OCI-LY1 (cell line): ENCODE measurements around the gene OSTF1.

Source experiments
- H2AFZ ChIP-seq: fragments of 200-600 bp; sonication (generic), shearing (Covaris generic); 2 replicates; pipeline ENCODE4 v1.6.0; 2014; ENCODE audit warnings: antibody characterized with exemption, mild to moderate bottlenecking, low read length
- H3F3A ChIP-seq: fragments of 200-600 bp; sonication (generic), shearing (Covaris generic); 2 replicates; pipeline ENCODE4 v1.6.0; 2014; ENCODE audit warnings: mild to moderate bottlenecking, antibody characterized with exemption, low read length, moderate library complexity; ENCODE audit not compliant: insufficient read depth
- H3K27ac ChIP-seq: fragments of 200-600 bp; sonication (generic); 2 replicates; pipeline ENCODE4 v1.5.1; 2014; ENCODE audit warnings: low read length, mixed run types, mild to moderate bottlenecking, low read depth; ENCODE audit not compliant: poor library complexity, severe bottlenecking
- H3K27me3 ChIP-seq: fragments of 200-600 bp; sonication (generic); 2 replicates; pipeline ENCODE4 v1.6.0; 2014; ENCODE audit warnings: antibody characterized with exemption, mild to moderate bottlenecking, low read length, moderate library complexity; ENCODE audit not compliant: insufficient read depth
- H3K36me3 ChIP-seq: fragments of 200-600 bp; sonication (generic); 2 replicates; pipeline ENCODE4 v1.6.1; 2014; ENCODE audit warnings: mild to moderate bottlenecking, antibody characterized with exemption, low read length, moderate library complexity, mixed read lengths; ENCODE audit not compliant: insufficient read depth
- H3K4me1 ChIP-seq: fragments of 200-600 bp; sonication (generic); 2 replicates; pipeline ENCODE4 v1.5.1; 2014; ENCODE audit warnings: mild to moderate bottlenecking, low read length, moderate library complexity; ENCODE audit not compliant: insufficient read depth, severe bottlenecking
- H3K4me2 ChIP-seq: fragments of 200-600 bp; sonication (generic), shearing (Covaris generic); 2 replicates; pipeline ENCODE4 v1.6.1; 2014; ENCODE audit warnings: low read length
- H3K4me3 ChIP-seq: fragments of 200-600 bp; sonication (generic); 2 replicates; pipeline ENCODE4 v1.5.1; 2014; ENCODE audit warnings: low read length, low read depth, mild to moderate bottlenecking, mixed read lengths; ENCODE audit not compliant: poor library complexity, severe bottlenecking
- H3K79me2 ChIP-seq: fragments of 200-600 bp; shearing (Covaris generic); 2 replicates; pipeline ENCODE4 v1.6.1; 2016; ENCODE audit warnings: mixed run types, low read length, mixed read lengths; ENCODE audit not compliant: insufficient read depth
- H3K9ac ChIP-seq: fragments of 200-600 bp; sonication (generic), shearing (Covaris generic); 2 replicates; pipeline ENCODE4 v1.6.1; 2014; ENCODE audit warnings: mild to moderate bottlenecking, low read length, mixed read lengths
- H3K9me2 ChIP-seq: fragments of 200-600 bp; sonication (generic), shearing (Covaris generic); 2 replicates; pipeline ENCODE4 v1.6.1; 2014; ENCODE audit warnings: low read depth, mild to moderate bottlenecking, low read length, mixed read lengths
- H3K9me3 ChIP-seq: fragments of 200-600 bp; shearing (Covaris generic); 2 replicates; pipeline ENCODE4 v1.6.1; 2014; ENCODE audit warnings: low read length, mixed read lengths
- H4K20me1 ChIP-seq: fragments of 200-600 bp; sonication (generic), shearing (Covaris generic); 2 replicates; pipeline ENCODE4 v1.6.0; 2016; ENCODE audit warnings: mild to moderate bottlenecking, low read length; ENCODE audit not compliant: insufficient read depth
- EZH2 ChIP-seq: fragments of 200-600 bp; sonication (generic), shearing (Covaris generic); IDR thresholded peaks from 2 replicates; pipeline ENCODE4 v1.8.0; 2017; ENCODE audit warnings: borderline replicate concordance, mixed run types, mild to moderate bottlenecking, antibody characterized with exemption, low read length, moderate library complexity, mixed read lengths
- TF ChIP-seq, protein P1 (sequence below): fragments of 200-600 bp; sonication (generic), shearing (Covaris generic); IDR thresholded peaks from 2 replicates; pipeline ENCODE4 v1.5.1; 2017; ENCODE audit warnings: mild to moderate bottlenecking, antibody characterized with exemption, low read length, moderate library complexity, mixed read lengths

The OSTF1 gene

DNA sequence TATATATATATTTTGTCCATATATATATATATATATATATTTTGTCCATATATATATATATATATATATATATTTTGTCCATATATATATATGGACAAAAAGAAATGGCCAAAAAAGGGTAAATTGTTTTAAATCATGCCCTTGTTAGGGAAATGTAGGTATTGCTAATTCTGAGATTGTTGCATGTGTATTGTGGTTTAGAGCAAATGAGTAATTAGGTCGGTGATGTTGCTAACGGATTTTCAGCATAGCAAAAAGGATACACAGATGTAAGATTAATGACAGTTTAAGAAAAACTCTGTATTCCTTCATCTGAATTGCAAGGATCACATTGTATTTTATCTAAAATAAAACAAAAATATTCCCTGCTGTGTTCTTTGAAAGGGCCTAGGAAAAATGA is 40.2 kb downstream of the OSTF1 start:
- no peaks in the 10 kb centered on the region for H3K79me2 ChIP-seq
- no peaks in the 10 kb centered on the region for H3K9me2 ChIP-seq
- H3K4me3 ChIP-seq, result no peak overlapping the region
- H3K27ac ChIP-seq, result no peak overlapping the region
- no peak overlapping the region for H3K4me2 ChIP-seq
- no peak overlapping the region for H3K9ac ChIP-seq
- H3K27me3 ChIP-seq, result no peaks in the 10 kb centered on the region
- no peaks in the 10 kb centered on the region for H3F3A ChIP-seq
- no peak for TF ChIP-seq EZH2
- TF ChIP-seq, protein P1, sequence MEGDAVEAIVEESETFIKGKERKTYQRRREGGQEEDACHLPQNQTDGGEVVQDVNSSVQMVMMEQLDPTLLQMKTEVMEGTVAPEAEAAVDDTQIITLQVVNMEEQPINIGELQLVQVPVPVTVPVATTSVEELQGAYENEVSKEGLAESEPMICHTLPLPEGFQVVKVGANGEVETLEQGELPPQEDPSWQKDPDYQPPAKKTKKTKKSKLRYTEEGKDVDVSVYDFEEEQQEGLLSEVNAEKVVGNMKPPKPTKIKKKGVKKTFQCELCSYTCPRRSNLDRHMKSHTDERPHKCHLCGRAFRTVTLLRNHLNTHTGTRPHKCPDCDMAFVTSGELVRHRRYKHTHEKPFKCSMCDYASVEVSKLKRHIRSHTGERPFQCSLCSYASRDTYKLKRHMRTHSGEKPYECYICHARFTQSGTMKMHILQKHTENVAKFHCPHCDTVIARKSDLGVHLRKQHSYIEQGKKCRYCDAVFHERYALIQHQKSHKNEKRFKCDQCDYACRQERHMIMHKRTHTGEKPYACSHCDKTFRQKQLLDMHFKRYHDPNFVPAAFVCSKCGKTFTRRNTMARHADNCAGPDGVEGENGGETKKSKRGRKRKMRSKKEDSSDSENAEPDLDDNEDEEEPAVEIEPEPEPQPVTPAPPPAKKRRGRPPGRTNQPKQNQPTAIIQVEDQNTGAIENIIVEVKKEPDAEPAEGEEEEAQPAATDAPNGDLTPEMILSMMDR, result no peak
- no peaks in the 10 kb centered on the region for H4K20me1 ChIP-seq
- H2AFZ ChIP-seq, result no peak overlapping the region
- H3K9me3 ChIP-seq, result no peaks in the 10 kb centered on the region
- H3K4me1 ChIP-seq, result no peaks in the 10 kb centered on the region
- peaks cover 47% of the 10 kb centered on the region for H3K36me3 ChIP-seq

DNA sequence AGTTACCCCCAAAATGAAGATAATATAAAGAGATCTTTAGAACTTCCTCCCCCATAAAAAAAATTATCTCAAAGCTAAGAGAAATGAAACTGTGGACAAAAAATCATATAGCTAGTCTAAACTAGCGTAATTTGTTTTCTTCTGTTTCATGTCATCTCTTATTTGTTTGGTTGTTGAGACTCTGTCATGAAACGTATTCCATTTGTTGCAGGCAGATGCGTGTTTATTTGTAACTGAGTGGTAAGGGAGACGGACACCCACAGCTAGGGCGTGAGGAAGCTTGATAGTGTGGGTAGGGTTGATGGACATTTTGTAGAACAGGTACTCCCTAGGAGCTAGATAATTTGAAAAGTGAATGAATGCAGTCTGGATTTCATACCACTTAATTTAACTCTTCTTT is 41.9 kb downstream of the OSTF1 start:
- Histone ChIP-seq H3K27me3 (no peaks in the 10 kb centered on the region), H3K79me2 (no peaks in the 10 kb centered on the region), H3K9ac (no peak overlapping the region), H3K9me3 (no peaks in the 10 kb centered on the region), H3K4me2 (no peak overlapping the region), H3K4me3 (no peak overlapping the region), H3K9me2 (no peaks in the 10 kb centered on the region), H3K4me1 (no peaks in the 10 kb centered on the region), H3K36me3 (peaks cover 57% of the 10 kb centered on the region), H2AFZ (no peak overlapping the region), H4K20me1 (no peaks in the 10 kb centered on the region), H3K27ac (no peak overlapping the region), H3F3A (no peaks in the 10 kb centered on the region)
- TF ChIP-seq EZH2, result no peak
- TF ChIP-seq, protein P1, result no peak

DNA sequence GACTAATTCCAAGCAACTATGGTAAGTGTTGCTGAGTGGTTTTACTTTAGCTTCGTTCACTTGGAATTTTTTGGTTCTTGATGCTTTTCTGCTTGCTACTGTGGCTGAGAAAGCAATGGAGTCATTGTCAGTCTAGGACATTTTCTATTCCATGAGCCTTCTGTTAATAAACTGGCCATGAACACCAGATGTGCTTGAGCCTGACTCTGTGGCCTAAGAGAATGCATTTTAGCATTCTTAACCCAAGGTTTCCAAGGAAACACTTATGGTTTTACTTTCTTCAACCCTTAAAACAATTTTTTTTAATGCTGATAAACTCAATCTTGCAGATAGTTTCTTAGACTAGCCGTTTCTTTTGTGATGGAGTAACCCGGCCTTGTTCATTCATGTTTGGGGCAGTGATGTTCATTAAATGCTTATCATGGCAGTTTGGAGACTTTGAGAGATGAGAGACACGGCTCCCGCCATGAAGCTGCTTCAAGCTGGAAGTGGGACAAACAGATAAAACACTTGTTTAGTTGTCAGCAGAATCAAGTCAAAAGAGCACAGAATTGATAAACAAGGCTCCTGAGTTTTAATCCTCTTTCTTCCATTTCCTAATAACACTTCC is 42.4 kb downstream of the OSTF1 start:
- no peak for TF ChIP-seq EZH2
- TF ChIP-seq, protein P1, result no peak
- Histone ChIP-seq H3K9me2 (no peaks in the 10 kb centered on the region), H2AFZ (no peak overlapping the region), H3K4me3 (no peak overlapping the region), H3K27ac (no peak overlapping the region), H3F3A (no peaks in the 10 kb centered on the region), H3K9ac (no peak overlapping the region), H3K27me3 (no peaks in the 10 kb centered on the region), H3K36me3 (peaks cover 57% of the 10 kb centered on the region), H3K79me2 (no peaks in the 10 kb centered on the region), H3K4me1 (no peaks in the 10 kb centered on the region), H4K20me1 (no peaks in the 10 kb centered on the region), H3K9me3 (no peaks in the 10 kb centered on the region), H3K4me2 (no peak overlapping the region)
